ENCODE data around the gene AHRR. TPM values are rescaled to one million over a fixed set of nuclear protein-coding genes. Genes with fewer than 3 reads are reported as not detected.
A peak's percentile ranks its signal among the peaks of the same experiment; 100 is the strongest.

The AHRR gene
- total RNA-seq, 1 donor from 2014 or later = 1.0 TPM

- Mint-ChIP-seq H3K9me3 (no peaks in the 10 kb centered on the region), H3K27me3 (ENCODE audit: low read depth) (no peaks in the 10 kb centered on the region), H3K36me3 (ENCODE audit: low read depth) (no peaks in the 10 kb centered on the region), H3K4me3 (no peak overlapping the region), H3K4me1 (no peaks in the 10 kb centered on the region), H3K27ac (ENCODE audit: unreplicated experiment) (no peak overlapping the region)
- DNase-seq (ENCODE audit: low read depth, low spot score) = no peak
- no peak for TF ChIP-seq CTCF (conservative IDR thresholded peaks at IDR 0.05)
Measured at GRCh38 chr5:354581-355378, 33.3 kb downstream of the AHRR start.

DNA sequence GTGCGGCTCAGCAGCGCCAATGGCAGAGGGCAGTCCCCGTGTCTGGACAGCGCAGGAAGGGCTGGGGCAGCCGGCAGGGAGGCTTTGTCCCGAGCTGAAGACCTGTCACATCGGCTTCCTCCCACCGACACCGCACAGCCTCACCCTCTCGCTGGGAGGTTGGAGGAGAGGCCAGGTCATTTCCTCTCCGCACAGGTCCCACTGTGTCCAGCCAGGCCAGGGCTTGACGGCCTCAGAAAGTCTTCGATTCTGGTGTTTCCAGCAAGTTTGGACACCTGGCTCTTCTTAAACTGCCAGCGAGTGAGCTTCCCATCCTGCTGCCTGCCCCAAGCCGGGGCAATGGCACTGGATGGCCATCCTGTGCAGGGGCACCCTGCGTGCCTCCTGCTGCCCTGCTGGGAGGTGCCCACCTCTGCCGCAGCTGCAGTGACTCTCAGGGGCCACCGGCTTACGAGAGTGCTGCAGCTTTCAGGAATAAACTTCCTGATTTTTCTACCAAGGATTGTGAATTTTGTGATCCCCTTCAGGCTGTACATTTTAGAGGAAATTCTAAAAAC is 33.9 kb downstream of the AHRR start:
- DNase-seq (ENCODE audit: low read depth, low spot score) = no peak

GRCh38 chr5:355958-356357 is 34.4 kb downstream of the AHRR start:
- Mint-ChIP-seq H3K27me3 (ENCODE audit: low read depth) (no peaks in the 10 kb centered on the region), H3K4me1 (no peaks in the 10 kb centered on the region), H3K36me3 (ENCODE audit: low read depth) (no peaks in the 10 kb centered on the region), H3K27ac (ENCODE audit: unreplicated experiment) (peak overlapping the region; percentile 20), H3K9me3 (no peaks in the 10 kb centered on the region), H3K4me3 (no peak overlapping the region)
- no peak for TF ChIP-seq CTCF (conservative IDR thresholded peaks at IDR 0.05)
- DNase-seq (ENCODE audit: low read depth, low spot score) = no peak

More for the DNA sequence above, 33.9 kb downstream of the AHRR start:
- Mint-ChIP-seq H3K27ac (ENCODE audit: unreplicated experiment) (no peak overlapping the region), H3K9me3 (no peaks in the 10 kb centered on the region), H3K36me3 (ENCODE audit: low read depth) (no peaks in the 10 kb centered on the region), H3K4me1 (no peaks in the 10 kb centered on the region), H3K27me3 (ENCODE audit: low read depth) (no peaks in the 10 kb centered on the region), H3K4me3 (no peak overlapping the region)
- no peak for TF ChIP-seq CTCF (conservative IDR thresholded peaks at IDR 0.05)

DNA sequence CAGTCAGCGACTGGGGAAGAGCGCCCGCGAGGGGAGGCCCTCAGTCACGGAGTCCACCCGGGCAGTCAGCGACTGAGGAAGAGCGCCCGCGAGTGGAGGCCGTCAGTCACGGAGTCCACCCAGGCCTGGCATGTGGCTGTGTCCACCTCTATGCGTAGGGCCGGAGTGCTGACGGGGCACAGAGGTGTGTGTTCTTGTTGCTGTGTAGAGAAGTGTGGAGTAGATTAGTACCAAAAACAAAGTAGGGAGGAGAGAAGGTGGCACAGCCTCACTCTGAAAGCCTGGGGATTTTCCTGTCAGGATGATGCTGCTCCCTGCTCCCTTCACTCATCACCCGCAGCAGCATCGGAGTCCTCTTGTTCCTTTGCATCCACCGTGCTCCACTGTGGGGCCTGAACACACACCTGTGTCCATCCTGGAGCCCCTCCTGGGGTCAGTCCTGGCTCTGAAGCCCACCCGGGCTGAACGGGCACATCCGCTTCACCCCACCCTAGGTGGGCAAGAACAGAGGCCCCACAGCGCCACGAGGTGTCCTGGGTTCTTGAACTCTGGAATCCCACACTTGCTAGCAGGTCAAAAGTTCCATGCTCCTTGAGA is 37.9 kb downstream of the AHRR start:
- H3K27ac Mint-ChIP-seq (ENCODE audit: unreplicated experiment) = peak overlapping the region; percentile 12
- no peak overlapping the region for H3K4me3 Mint-ChIP-seq
- H3K9me3 Mint-ChIP-seq = no peaks in the 10 kb centered on the region
- no peaks in the 10 kb centered on the region for H3K4me1 Mint-ChIP-seq
- no peak for DNase-seq (ENCODE audit: low read depth, low spot score)
- H3K27me3 Mint-ChIP-seq (ENCODE audit: low read depth) = peaks cover 7% of the 10 kb centered on the region
- no peaks in the 10 kb centered on the region for H3K36me3 Mint-ChIP-seq (ENCODE audit: low read depth)
- TF ChIP-seq CTCF (conservative IDR thresholded peaks at IDR 0.05) = no peak

DNA sequence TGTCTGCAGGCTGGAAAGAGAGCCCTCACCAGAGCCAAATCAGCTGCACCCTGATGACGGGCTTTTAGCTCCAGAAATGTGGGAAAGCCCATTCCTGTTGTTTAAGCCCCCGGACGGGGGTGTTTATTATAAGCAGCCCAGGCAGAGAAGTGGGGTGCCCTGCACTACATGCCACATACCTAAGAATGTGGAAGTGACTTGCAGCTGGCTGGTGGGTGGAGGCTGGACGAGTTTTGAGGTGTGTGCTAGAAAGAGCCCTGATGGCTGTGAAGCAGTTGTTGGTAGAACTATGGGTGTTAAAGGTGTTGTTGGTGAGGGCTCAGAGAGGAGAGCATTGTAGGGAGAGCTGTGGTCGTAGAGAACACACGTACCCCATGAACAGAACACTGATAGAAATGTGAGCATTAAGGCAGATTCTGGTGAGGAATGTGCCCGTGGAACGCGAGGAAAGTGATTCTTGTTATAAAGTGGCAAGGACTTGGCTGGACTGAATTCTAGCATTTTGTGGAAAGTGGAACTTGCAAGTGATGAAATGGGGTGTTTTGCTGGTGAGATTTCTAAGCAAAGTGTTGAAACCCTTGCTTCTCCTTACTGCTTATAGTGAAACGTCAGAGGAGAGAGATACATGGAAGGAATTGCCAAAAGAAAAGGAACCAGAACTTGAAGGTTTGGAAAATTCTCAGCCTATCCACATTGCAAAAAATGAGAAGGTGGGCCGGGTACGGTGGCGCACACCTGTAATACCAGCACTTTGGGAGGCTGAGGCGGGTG is 38.9 kb downstream of the AHRR start:
- peaks cover 10% of the 10 kb centered on the region for H3K27me3 Mint-ChIP-seq (ENCODE audit: low read depth)
- no peaks in the 10 kb centered on the region for H3K36me3 Mint-ChIP-seq (ENCODE audit: low read depth)
- DNase-seq (ENCODE audit: low read depth, low spot score) = no peak
- H3K4me3 Mint-ChIP-seq = no peak overlapping the region
- no peaks in the 10 kb centered on the region for H3K4me1 Mint-ChIP-seq
- H3K27ac Mint-ChIP-seq (ENCODE audit: unreplicated experiment) = no peak overlapping the region
- H3K9me3 Mint-ChIP-seq = peaks cover 3% of the 10 kb centered on the region
- TF ChIP-seq CTCF (conservative IDR thresholded peaks at IDR 0.05) = no peak

Data from neural crest cell (in vitro differentiated cells).